GM23338 (cell line): ENCODE data around the gene ASAP2. TPM values are rescaled to one million over a fixed set of nuclear protein-coding genes. Genes with fewer than 3 reads are reported as not detected.
A peak's percentile ranks its signal among the peaks of the same experiment; 100 is the strongest.

Source experiments
- ATAC-seq: fragments of 200-7000 bp; cut with Tn5 transposase; 3 replicates; pipeline ENCODE4 v1.9.1; 2020
- DNase-seq: peaks from one replicate; pipeline ENCODE4 v3.0.0-alpha.2; 2015; ENCODE audit warnings: low spot score
- H2AFZ ChIP-seq: fragments of 200-600 bp; sonication (generic); 2 replicates; pipeline ENCODE4 v1.8.0; 2016; ENCODE audit warnings: antibody characterized with exemption, mild to moderate bottlenecking, moderate library complexity
- H3F3A ChIP-seq: fragments of 200-600 bp; sonication (generic); replicated peaks from 2 replicates; pipeline ENCODE4 v1.8.0; 2017; ENCODE audit warnings: antibody characterized with exemption, mixed run types, low read depth
- H3K27ac ChIP-seq: fragments of 200-600 bp; sonication (generic); 2 replicates; pipeline ENCODE4 v1.6.1; 2016; ENCODE audit warnings: low read depth
- H3K27me3 ChIP-seq: fragments of 200-600 bp; sonication (generic); 2 replicates; pipeline ENCODE4 v1.8.0; 2016; ENCODE audit warnings: mild to moderate bottlenecking, mixed run types, moderate library complexity; ENCODE audit not compliant: insufficient read depth
- H3K36me3 ChIP-seq: fragments of 200-600 bp; sonication (generic); 2 replicates; pipeline ENCODE4 v1.8.0; 2016; ENCODE audit warnings: mild to moderate bottlenecking; ENCODE audit not compliant: insufficient read depth
- H3K4me1 ChIP-seq: fragments of 200-600 bp; sonication (generic); 2 replicates; pipeline ENCODE4 v1.8.0; 2016; ENCODE audit warnings: mild to moderate bottlenecking, moderate library complexity; ENCODE audit not compliant: insufficient read depth
- H3K4me2 ChIP-seq: fragments of 200-600 bp; sonication (generic); 2 replicates; pipeline ENCODE4 v1.7.1; 2017; ENCODE audit warnings: mixed run types
- H3K4me3 ChIP-seq: fragments of 200-600 bp; sonication (generic); 2 replicates; pipeline ENCODE4 v1.6.1; 2016; ENCODE audit warnings: mixed run types
- H3K79me2 ChIP-seq: fragments of 200-600 bp; sonication (generic); replicated peaks from 2 replicates; pipeline ENCODE4 v1.8.0; 2017; ENCODE audit warnings: mild to moderate bottlenecking; ENCODE audit not compliant: insufficient read depth
- H3K9me2 ChIP-seq: fragments of 200-600 bp; sonication (generic); 2 replicates; pipeline ENCODE4 v1.8.0; 2017; ENCODE audit not compliant: insufficient read depth
- H4K20me1 ChIP-seq: fragments of 200-600 bp; sonication (generic); replicated peaks from 2 replicates; pipeline ENCODE4 v1.8.0; 2017; ENCODE audit warnings: mild to moderate bottlenecking; ENCODE audit not compliant: insufficient read depth
- H3K27ac Mint-ChIP-seq: 2 replicates; pipeline ENCODE4 v1.8.0; 2020; ENCODE audit warnings: inconsistent platforms, mild to moderate bottlenecking, moderate library complexity, mixed read lengths
- H3K27me3 Mint-ChIP-seq: 3 replicates; pipeline ENCODE4 v1.8.0; 2022; ENCODE audit warnings: low read depth, mild to moderate bottlenecking, moderate library complexity, mixed read lengths, inconsistent platforms; ENCODE audit not compliant: insufficient read depth, poor library complexity
- H3K36me3 Mint-ChIP-seq: 3 replicates; pipeline ENCODE4 v1.8.0; 2021; ENCODE audit warnings: low read depth, mild to moderate bottlenecking, inconsistent platforms, moderate library complexity, mixed read lengths
- H3K4me1 Mint-ChIP-seq: 3 replicates; pipeline ENCODE4 v1.8.0; 2020; ENCODE audit warnings: mild to moderate bottlenecking, inconsistent platforms, mixed read lengths
- H3K4me3 Mint-ChIP-seq: 3 replicates; pipeline ENCODE4 v1.8.0; 2021; ENCODE audit warnings: moderate library complexity, mild to moderate bottlenecking, inconsistent platforms, mixed read lengths
- H3K9me3 Mint-ChIP-seq: 3 replicates; pipeline ENCODE4 v1.8.0; 2020; ENCODE audit warnings: moderate library complexity, mild to moderate bottlenecking, inconsistent platforms, mixed read lengths
- CREB1 ChIP-seq: fragments of 250-450 bp; sonication (Bioruptor Pico); IDR thresholded peaks from 2 replicates; pipeline ENCODE4 v1.5.0; 2020; ENCODE audit warnings: low read depth, mild to moderate bottlenecking, moderate library complexity
- EZH2 ChIP-seq: fragments of 200-600 bp; sonication (generic); IDR thresholded peaks from one replicate; pipeline ENCODE4 v1.8.0; 2017; ENCODE audit warnings: antibody characterized with exemption, mild to moderate bottlenecking, low read depth; ENCODE audit not compliant: unreplicated experiment
- EZH2phosphoT487 ChIP-seq: fragments of 200-600 bp; sonication (generic); IDR thresholded peaks from one replicate; pipeline ENCODE4 v1.8.1; 2018; ENCODE audit warnings: antibody characterized with exemption; ENCODE audit not compliant: unreplicated experiment
- JUNB ChIP-seq: IDR thresholded peaks from one replicate; pipeline ENCODE4 v1.6.1; 2016; ENCODE audit warnings: antibody characterized with exemption; ENCODE audit not compliant: unreplicated experiment
- NANOG ChIP-seq: IDR thresholded peaks from 2 replicates; pipeline ENCODE4 v1.6.1; 2016; ENCODE audit warnings: antibody characterized with exemption, borderline replicate concordance
- POLR2AphosphoS5 ChIP-seq: IDR thresholded peaks from 2 replicates; pipeline ENCODE4 v1.6.1; 2016; ENCODE audit warnings: antibody characterized with exemption, low read depth
- REST ChIP-seq: IDR thresholded peaks from one replicate; pipeline ENCODE4 v1.6.1; 2018; ENCODE audit warnings: antibody characterized with exemption; ENCODE audit not compliant: unreplicated experiment
- STAT1 ChIP-seq: IDR thresholded peaks from one replicate; pipeline ENCODE4 v1.6.1; 2016; ENCODE audit warnings: antibody characterized with exemption; ENCODE audit not compliant: unreplicated experiment
- ZNF114 ChIP-seq: fragments of 250-450 bp; sonication (Bioruptor Pico); IDR thresholded peaks from 2 replicates; pipeline ENCODE4 v1.5.0; 2020; ENCODE audit warnings: mild to moderate bottlenecking, moderate library complexity
- ZNF331 ChIP-seq: fragments of 250-450 bp; sonication (Bioruptor Pico); IDR thresholded peaks from 2 replicates; pipeline ENCODE4 v1.5.0; 2020; ENCODE audit warnings: low read depth, mild to moderate bottlenecking, moderate library complexity
- polyA plus RNA-seq: library from polyadenylated mRNA; unstranded; fragments of >200 nt; fragmentation: Nextera tagmentation; extraction: Ambion mirVana; gene quantifications from 2 replicates; pipeline ENCODE4 v1.2.1, GENCODE V29; 2016
- total RNA-seq: library from RNA; depleted of rRNA; stranded (reverse); fragments of >200 nt; shearing (Covaris generic); gene quantifications from 2 replicates; pipeline ENCODE4 v1.2.3, GENCODE V29; 2014
- TF ChIP-seq, protein P1 (sequence below): fragments of 250-450 bp; sonication (Bioruptor Pico); IDR thresholded peaks from 2 replicates; pipeline ENCODE4 v1.5.0; 2020; ENCODE audit warnings: mild to moderate bottlenecking, moderate library complexity
- TF ChIP-seq, protein P2 (sequence below), 2 experiments: fragments of 200-600 bp in 1 of 2; sonication (generic) in 1 of 2; conservative IDR thresholded peaks; 2 replicates each; pipeline versions ENCODE4 v1.5.1 to v1.6.1; 2016 to 2017; ENCODE audit warnings: antibody characterized with exemption in 2 of 2, low read depth in 2 of 2, mild to moderate bottlenecking in 2 of 2, moderate library complexity in 1 of 2
- TF ChIP-seq, protein P3 (sequence below): IDR thresholded peaks from 2 replicates; pipeline ENCODE4 v1.6.1; 2016; ENCODE audit warnings: antibody characterized with exemption

ASAP2 gene
- total and polyA plus RNA-seq, 2 experiments from 2014 or later = 2.6 to 15.6 TPM

GRCh38 chr2:9310798-9311197 is 104.2 kb downstream of the ASAP2 start:
- H2AFZ ChIP-seq = no peak overlapping the region
- Mint-ChIP-seq H3K4me3 (no peak overlapping the region), H3K9me3 (no peaks in the 10 kb centered on the region), H3K27me3 (peaks cover 2% of the 10 kb centered on the region), H3K4me1 (peaks cover 31% of the 10 kb centered on the region), H3K36me3 (no peaks in the 10 kb centered on the region), H3K27ac (no peak overlapping the region; the same call in 1 of the 2 replicates)
- H3K4me3 ChIP-seq = no peak overlapping the region
- no peak overlapping the region for H3K4me2 ChIP-seq
- H3K27ac ChIP-seq = 0 out of 2 replicates have a peak overlapping the region, but pooled peaks have one; percentile 47
- H3K79me2 ChIP-seq = no peaks in the 10 kb centered on the region
- ATAC-seq = no peak
- no peaks in the 10 kb centered on the region for H3K27me3 ChIP-seq
- no peaks in the 10 kb centered on the region for H3K36me3 ChIP-seq
- no peaks in the 10 kb centered on the region for H3F3A ChIP-seq
- no peaks in the 10 kb centered on the region for H3K9me2 ChIP-seq
- TF ChIP-seq, protein P1, sequence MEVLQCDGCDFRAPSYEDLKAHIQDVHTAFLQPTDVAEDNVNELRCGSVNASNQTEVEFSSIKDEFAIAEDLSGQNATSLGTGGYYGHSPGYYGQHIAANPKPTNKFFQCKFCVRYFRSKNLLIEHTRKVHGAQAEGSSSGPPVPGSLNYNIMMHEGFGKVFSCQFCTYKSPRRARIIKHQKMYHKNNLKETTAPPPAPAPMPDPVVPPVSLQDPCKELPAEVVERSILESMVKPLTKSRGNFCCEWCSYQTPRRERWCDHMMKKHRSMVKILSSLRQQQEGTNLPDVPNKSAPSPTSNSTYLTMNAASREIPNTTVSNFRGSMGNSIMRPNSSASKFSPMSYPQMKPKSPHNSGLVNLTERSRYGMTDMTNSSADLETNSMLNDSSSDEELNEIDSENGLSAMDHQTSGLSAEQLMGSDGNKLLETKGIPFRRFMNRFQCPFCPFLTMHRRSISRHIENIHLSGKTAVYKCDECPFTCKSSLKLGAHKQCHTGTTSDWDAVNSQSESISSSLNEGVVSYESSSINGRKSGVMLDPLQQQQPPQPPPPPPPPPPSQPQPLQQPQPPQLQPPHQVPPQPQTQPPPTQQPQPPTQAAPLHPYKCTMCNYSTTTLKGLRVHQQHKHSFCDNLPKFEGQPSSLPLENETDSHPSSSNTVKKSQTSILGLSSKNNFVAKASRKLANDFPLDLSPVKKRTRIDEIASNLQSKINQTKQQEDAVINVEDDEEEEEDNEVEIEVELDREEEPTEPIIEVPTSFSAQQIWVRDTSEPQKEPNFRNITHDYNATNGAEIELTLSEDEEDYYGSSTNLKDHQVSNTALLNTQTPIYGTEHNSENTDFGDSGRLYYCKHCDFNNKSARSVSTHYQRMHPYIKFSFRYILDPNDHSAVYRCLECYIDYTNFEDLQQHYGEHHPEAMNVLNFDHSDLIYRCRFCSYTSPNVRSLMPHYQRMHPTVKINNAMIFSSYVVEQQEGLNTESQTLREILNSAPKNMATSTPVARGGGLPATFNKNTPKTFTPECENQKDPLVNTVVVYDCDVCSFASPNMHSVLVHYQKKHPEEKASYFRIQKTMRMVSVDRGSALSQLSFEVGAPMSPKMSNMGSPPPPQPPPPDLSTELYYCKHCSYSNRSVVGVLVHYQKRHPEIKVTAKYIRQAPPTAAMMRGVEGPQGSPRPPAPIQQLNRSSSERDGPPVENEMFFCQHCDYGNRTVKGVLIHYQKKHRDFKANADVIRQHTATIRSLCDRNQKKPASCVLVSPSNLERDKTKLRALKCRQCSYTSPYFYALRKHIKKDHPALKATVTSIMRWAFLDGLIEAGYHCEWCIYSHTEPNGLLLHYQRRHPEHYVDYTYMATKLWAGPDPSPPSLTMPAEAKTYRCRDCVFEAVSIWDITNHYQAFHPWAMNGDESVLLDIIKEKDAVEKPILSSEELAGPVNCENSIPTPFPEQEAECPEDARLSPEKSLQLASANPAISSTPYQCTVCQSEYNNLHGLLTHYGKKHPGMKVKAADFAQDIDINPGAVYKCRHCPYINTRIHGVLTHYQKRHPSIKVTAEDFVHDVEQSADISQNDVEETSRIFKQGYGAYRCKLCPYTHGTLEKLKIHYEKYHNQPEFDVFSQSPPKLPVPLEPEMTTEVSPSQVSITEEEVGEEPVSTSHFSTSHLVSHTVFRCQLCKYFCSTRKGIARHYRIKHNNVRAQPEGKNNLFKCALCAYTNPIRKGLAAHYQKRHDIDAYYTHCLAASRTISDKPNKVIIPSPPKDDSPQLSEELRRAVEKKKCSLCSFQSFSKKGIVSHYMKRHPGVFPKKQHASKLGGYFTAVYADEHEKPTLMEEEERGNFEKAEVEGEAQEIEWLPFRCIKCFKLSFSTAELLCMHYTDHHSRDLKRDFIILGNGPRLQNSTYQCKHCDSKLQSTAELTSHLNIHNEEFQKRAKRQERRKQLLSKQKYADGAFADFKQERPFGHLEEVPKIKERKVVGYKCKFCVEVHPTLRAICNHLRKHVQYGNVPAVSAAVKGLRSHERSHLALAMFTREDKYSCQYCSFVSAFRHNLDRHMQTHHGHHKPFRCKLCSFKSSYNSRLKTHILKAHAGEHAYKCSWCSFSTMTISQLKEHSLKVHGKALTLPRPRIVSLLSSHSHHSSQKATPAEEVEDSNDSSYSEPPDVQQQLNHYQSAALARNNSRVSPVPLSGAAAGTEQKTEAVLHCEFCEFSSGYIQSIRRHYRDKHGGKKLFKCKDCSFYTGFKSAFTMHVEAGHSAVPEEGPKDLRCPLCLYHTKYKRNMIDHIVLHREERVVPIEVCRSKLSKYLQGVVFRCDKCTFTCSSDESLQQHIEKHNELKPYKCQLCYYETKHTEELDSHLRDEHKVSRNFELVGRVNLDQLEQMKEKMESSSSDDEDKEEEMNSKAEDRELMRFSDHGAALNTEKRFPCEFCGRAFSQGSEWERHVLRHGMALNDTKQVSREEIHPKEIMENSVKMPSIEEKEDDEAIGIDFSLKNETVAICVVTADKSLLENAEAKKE (CRISPR knock-in tag) = no peak
- TF ChIP-seq CREB1 (CRISPR knock-in tag) (no peak), ZNF331 (CRISPR knock-in tag) (no peak), EZH2 (no peak), EZH2phosphoT487 (no peak), ZNF114 (no peak), REST (no peak), POLR2AphosphoS5 (no peak), STAT1 (no peak), JUNB (no peak), NANOG (no peak)
- TF ChIP-seq, protein P2, sequence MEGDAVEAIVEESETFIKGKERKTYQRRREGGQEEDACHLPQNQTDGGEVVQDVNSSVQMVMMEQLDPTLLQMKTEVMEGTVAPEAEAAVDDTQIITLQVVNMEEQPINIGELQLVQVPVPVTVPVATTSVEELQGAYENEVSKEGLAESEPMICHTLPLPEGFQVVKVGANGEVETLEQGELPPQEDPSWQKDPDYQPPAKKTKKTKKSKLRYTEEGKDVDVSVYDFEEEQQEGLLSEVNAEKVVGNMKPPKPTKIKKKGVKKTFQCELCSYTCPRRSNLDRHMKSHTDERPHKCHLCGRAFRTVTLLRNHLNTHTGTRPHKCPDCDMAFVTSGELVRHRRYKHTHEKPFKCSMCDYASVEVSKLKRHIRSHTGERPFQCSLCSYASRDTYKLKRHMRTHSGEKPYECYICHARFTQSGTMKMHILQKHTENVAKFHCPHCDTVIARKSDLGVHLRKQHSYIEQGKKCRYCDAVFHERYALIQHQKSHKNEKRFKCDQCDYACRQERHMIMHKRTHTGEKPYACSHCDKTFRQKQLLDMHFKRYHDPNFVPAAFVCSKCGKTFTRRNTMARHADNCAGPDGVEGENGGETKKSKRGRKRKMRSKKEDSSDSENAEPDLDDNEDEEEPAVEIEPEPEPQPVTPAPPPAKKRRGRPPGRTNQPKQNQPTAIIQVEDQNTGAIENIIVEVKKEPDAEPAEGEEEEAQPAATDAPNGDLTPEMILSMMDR (conservative IDR thresholded peaks at IDR 0.05; ENCODE audit: low read depth in 2 of 2) = no peak
- TF ChIP-seq, protein P3, sequence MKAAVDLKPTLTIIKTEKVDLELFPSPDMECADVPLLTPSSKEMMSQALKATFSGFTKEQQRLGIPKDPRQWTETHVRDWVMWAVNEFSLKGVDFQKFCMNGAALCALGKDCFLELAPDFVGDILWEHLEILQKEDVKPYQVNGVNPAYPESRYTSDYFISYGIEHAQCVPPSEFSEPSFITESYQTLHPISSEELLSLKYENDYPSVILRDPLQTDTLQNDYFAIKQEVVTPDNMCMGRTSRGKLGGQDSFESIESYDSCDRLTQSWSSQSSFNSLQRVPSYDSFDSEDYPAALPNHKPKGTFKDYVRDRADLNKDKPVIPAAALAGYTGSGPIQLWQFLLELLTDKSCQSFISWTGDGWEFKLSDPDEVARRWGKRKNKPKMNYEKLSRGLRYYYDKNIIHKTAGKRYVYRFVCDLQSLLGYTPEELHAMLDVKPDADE = no peak
- H3K4me1 ChIP-seq = 0 out of 2 replicates have a peak, but pooled peaks cover 4% of the 10 kb centered on the region
- no peak for DNase-seq
- peaks cover 11% of the 10 kb centered on the region; the same call in 1 of the 2 replicates for H4K20me1 ChIP-seq
